BJ (cell line): ENCODE data around the gene USP20. TPM values are rescaled to one million over a fixed set of nuclear protein-coding genes. Genes with fewer than 3 reads are reported as not detected.

ENCODE experiments used
- CTCF ChIA-PET: fragments of 350-600 bp; formaldehyde crosslinking; extraction: SDS; loops from one replicate; lab custom pipeline; 2021; ENCODE audit warnings: antibody characterized with exemption, inconsistent platforms; lab: Yijun Ruan, JAX
- POLR2A ChIA-PET: fragments of 300-600 bp; sonication (Branson Sonifier 250); formaldehyde crosslinking; extraction: SDS; loops from one replicate; lab custom pipeline; 2021; ENCODE audit warnings: antibody characterized with exemption; lab: Charles Lee
- DNase-seq: peaks from one replicate; pipeline ENCODE4 v3.0.0-alpha.2; 2011; ENCODE audit warnings: low read depth
- H3K27me3 ChIP-seq: 2 replicates; pipeline ENCODE4 v1.6.0; 2011; ENCODE audit warnings: low read length; ENCODE audit not compliant: control insufficient read depth, insufficient read depth
- H3K36me3 ChIP-seq: 2 replicates; pipeline ENCODE4 v1.5.1; 2011; ENCODE audit warnings: low read length; ENCODE audit not compliant: control insufficient read depth, insufficient read depth
- H3K4me3 ChIP-seq: 2 replicates; pipeline ENCODE4 v1.5.1; 2011; ENCODE audit warnings: low read depth, mild to moderate bottlenecking, control low read depth, low read length
- CTCF ChIP-seq: IDR thresholded peaks from 2 replicates; pipeline ENCODE4 v1.5.1; 2011; ENCODE audit warnings: low read depth, mild to moderate bottlenecking, control low read depth, inconsistent platforms, low read length, moderate library complexity; ENCODE audit not compliant: insufficient read depth
- polyA plus RNA-seq: library from polyadenylated mRNA; depleted of rRNA; stranded (reverse); fragments of >200 nt; gene quantifications from 2 replicates; pipeline ENCODE4 v1.2.3, GENCODE V29; 2011

USP20 gene
- polyA plus RNA-seq, 1 experiment: 19.0 TPM

DNA sequence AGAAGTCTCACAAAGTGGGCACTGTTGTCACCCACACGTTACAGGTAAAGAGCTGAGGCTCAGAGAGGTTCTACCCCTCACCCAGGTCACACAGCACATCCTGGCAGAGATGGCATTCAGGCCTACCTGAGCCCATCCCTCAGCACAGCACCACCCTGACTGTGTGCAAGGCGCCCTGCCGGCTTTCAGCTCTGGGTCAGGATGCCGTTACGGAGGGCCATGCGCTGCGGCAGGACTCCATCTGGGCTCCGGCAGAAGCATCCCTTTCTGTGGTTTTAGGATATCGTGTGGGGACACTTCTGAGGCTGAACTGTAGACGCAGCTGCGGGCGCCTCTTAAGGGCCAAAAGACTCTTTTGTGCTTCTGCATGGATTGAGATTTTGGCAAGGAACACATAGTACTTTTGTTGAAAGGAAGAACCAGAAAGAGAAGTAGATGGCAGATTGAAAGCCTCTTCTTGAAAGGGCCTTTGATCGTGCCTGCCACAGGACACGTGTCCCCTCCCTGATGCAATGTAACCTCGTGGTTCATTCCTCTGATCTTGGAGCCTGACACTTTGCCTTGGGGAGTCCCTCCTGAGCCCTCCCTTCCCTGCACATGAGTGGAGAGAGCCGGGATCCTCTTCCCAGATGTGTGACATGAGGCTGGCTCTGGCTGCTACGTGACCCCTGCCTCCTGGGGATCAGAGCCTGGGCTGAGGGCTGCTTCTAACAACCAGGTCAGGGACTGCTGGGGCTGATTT, 31.3 kb downstream of the USP20 start:
- CTCF ChIA-PET: no interaction called here
- H3K4me3 ChIP-seq: no peak overlapping the region
- no peak for TF ChIP-seq CTCF
- H3K36me3 ChIP-seq: peaks cover 19% of the 10 kb centered on the region
- POLR2A ChIA-PET: no interaction called here
- no peak for DNase-seq
- H3K27me3 ChIP-seq: no peaks in the 10 kb centered on the region

DNA sequence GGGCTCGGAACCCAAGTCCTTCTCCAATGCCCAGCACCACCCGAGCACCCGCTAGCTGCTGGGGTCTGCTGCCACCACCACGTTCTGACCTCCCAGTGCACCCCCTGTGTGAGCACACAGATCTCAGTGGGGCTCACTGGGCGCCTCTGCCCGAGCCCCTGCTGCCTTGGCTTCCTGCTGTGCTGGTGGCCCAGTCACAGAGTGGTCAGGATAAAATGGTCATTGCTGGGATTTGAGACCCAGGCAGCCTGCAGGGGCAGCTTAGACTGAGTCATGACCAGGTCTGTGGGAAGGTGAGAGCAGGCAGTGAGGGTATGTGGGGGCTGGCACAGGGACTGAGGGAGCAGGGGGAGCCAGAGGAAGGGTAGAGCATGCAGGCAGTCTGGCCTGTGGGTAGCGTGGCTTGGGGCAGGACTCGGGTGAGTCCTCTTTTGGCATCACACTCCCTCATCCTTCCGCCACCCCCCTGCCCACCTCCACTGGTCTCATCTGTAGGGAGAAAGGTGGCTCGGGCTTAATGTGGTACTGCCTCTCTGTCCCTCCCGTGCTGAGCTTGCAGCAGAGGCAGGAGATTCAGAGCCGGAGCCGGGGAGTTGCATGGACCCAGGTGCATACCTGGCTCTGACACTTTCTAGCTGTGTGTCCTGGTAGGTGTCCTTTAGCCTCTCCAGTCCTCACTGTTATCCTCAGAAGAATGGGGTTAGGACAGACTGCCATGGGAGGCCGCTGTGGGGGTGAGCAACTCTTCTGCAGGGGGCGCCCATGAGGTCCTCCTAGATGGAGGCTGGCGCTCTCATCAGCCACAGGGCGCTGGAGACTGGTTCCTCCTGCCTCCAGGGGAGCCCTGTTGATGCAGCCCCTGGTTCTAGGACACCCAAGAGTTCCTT, 32.1 kb downstream of the USP20 start:
- no peak for TF ChIP-seq CTCF
- Histone ChIP-seq H3K36me3 (peaks cover 19% of the 10 kb centered on the region), H3K27me3 (no peaks in the 10 kb centered on the region), H3K4me3 (no peak overlapping the region)
- ChIA-PET POLR2A (no interaction called here), CTCF (interaction anchor here (1.1 kb wide), 1 partner anchor 15 kb away, joined by 3 read pairs; no protein-coding TSS in a partner anchor)
- DNase-seq: no peak

GRCh38 chr9:129868023-129868871, 33.0 kb downstream of the USP20 start:
- H3K36me3 ChIP-seq: peaks cover 17% of the 10 kb centered on the region
- H3K27me3 ChIP-seq: no peaks in the 10 kb centered on the region
- no peak for DNase-seq
- POLR2A ChIA-PET: no interaction called here
- TF ChIP-seq CTCF: no peak
- no peak overlapping the region for H3K4me3 ChIP-seq
- CTCF ChIA-PET: interaction anchor here (1.1 kb wide), 1 partner anchor 16 kb away, joined by 3 read pairs; no protein-coding TSS in a partner anchor

GRCh38 chr9:129868872-129869486, 33.7 kb downstream of the USP20 start:
- no peak for DNase-seq
- CTCF ChIA-PET: no interaction called here

More at GRCh38 chr9:129868872-129869486, 33.7 kb downstream of the USP20 start:
- POLR2A ChIA-PET: interaction anchor here (0.6 kb wide), 1 partner anchor 903 kb away, joined by 3 read pairs; no protein-coding TSS in a partner anchor
- H3K36me3 ChIP-seq: peaks cover 19% of the 10 kb centered on the region
- no peak for TF ChIP-seq CTCF
- H3K27me3 ChIP-seq: no peaks in the 10 kb centered on the region
- no peak overlapping the region for H3K4me3 ChIP-seq
